ENCODE data around the gene OR10R2.
"Not testable (repeated sequence)": the region's sequence is repeated elsewhere in the genome, so short reads cannot be mapped to it uniquely, and the experiment has no call there.

The OR10R2 gene, protein sequence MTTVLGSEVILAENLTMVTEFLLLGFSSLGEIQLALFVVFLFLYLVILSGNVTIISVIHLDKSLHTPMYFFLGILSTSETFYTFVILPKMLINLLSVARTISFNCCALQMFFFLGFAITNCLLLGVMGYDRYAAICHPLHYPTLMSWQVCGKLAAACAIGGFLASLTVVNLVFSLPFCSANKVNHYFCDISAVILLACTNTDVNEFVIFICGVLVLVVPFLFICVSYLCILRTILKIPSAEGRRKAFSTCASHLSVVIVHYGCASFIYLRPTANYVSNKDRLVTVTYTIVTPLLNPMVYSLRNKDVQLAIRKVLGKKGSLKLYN

DNA sequence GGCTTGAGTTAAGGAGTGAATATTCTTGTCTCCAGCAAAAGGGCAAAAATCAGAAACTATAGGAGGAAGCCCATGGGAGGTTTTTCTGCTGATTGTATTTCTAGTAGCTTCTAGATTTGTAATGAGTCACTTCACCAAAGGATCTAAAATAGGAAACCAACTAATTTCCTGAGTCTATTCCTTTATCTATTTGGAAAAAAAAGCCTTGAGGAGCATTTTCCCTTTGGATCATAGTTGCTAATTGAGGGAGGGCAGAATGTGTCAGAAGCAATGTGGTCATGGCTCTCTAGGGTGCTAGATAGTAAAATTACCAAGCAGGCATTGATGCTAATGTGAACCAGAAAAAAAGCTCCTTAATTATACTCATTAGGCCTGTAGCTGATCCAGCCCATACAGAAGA is at the start of gene OR10R2:
OR10R2 (plus strand) TSS at position 301 of the 400 bp plus-strand sequence. CDS start 106 bp downstream, outside the sequence.
- no peak for DNase-seq (ENCODE audit: low read depth)

DNA sequence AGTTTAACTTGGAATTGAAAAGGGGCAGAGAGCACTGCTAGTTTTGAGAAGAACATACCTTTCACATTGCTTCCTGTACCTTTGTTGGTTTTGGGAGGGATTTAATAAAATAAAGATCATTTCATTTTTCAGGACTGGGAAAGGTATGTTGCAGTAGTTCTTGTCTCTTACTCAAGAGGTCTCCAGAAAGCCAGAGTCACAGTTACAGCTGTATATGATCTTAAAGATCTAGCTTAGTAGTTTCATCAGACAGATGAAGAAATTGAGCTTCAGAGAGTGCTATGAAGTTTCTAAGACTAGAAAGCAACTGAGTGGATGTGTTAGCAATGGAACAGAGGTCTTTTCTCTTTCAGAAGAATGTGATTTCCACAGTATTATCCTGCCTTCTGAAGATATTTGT is 47.0 kb upstream of the OR10R2 start:
- DNase-seq (ENCODE audit: low read depth) = no peak

DNA sequence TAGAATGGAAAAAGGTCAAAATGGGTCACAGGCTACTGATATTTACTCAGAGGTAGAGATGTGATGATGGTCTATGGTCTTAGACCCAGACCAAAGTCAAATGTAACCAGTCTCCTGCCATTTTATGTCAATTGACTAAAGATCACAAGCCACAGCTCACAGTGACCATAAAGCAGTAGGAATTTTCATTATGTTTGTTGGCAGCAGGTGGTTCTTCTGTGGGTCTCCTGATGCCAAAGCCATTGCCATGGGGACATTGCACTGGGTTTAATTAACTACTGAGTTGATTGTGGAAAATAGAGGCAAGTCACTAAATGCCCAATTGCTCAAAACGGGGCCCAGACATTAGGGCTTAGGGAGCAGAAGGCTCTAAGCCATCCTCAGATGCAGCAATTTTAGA is 45.9 kb upstream of the OR10R2 start, which contains the start of gene OR10K2:
OR10K2 (minus strand) TSS at position 101 of the 400 bp plus-strand sequence. CDS start 5,371 bp downstream, outside the sequence.
- DNase-seq (ENCODE audit: low read depth) = no peak

DNA sequence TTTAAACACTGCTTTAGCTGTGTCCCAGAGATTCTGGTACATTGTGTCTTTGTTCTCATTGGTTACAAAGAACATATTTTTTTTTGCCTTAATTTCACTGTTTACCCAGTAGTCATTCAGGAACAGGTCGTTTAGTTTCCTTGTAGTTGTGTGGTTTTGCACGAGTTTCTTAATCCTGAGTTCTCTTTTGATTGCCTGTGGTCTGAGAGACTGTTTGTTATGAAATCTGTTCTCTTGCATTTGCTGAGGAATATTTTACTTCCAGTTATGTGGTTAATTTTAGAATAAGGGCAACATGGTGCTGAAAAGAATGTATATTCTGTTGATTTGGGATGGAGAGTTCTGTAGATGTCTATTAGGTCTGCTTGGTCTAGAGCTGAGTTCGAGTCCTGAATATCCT is 41.9 kb upstream of the OR10R2 start:
- DNase-seq (ENCODE audit: low read depth) = not testable (repeated sequence)

DNA sequence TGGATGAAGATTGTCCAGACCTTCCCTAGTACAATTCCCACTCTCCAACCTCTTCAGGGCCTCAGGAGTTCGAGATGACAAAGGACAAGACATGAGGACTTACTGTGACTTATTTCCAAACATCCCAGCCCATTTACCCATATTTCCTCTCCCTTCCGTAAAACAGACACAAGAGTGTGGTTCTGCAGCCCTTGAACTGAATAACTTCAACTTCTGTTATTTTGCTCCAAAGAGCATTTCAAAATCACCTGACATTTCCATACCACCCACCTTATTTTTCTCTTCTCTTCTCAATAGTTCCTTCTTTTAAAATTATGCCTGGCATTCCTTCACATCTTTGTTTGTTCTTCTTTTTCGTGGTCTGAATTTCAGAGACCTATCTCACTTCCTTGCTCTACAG is 37.3 kb upstream of the OR10R2 start:
- no peak for DNase-seq (ENCODE audit: low read depth)

DNA sequence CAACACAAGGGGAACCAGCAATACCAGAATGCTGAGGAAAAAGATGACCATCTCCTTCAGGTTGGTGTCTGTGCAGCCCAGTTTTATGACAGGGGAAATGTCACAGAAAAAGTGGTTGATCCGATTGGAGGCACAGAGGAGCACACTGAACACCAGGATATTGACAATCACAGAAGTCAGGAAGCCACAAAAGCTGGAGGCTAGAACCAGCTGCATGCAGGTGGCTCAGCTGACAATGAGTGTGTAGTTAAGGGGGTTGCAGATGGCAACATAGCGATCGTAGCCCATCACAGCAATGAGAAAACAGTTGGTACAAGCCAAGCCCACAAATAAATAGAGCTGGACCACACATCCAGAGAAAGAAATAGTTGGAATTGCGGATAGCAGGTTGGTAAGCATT is 26.6 kb upstream of the OR10R2 start:
- no peak for DNase-seq (ENCODE audit: low read depth)

DNA sequence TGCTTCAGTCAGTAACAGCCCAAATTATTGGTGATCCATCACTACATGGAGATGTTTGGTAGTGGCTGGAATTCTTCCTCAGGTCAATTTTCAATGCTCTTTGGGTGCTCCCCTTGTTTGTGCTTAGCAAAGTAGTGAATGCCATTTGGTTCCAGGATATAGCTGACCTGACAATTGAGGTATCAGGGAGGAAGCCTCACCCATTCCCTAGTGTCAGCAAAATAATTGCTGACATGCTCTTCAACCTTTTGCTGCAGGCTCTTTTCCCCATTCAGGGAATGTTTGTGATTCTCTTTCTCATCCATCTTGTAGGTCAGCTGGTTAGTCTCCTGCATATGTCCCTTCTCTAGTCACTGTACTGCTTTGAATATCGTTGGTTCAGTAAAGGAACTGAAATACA is 17.5 kb upstream of the OR10R2 start:
- no peak for DNase-seq (ENCODE audit: low read depth)

DNA sequence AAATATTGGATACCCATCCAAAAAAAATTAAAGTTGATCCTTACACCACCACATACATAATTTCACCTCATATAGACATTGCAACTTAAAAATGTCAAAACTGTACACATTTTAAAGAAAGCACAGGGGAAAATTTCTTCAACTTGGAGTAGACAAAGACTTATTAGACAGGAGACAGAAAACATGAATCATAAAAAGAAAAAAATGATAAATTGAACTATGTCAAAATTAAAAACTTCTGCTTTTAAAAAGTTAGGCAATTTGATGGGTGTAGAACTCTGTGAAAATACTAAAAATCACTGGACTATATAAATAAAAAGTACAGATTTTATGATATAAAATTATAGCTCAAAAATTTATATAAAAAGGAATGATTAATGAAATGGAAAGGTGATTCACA is 14.8 kb upstream of the OR10R2 start:
- DNase-seq (ENCODE audit: low read depth) = no peak

DNA sequence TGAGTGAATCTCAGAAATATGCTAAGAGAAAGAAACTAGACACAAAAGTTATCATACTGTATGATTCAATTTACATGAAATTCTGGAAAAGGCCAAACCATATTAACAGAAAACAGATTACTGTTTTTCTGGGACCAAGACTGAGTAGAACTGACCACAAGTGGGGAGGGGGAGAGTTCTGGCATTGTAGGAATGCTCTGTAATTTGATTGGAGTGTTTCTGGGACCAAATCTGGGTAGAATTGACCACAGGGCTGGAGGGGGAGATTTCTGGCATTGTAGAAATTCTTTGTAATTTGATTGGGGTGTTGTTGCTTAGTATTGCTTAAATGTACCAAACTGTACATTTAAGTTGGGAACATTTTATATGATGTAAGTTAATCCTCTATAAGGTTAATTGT is 13.8 kb upstream of the OR10R2 start:
- no peak for DNase-seq (ENCODE audit: low read depth)

DNA sequence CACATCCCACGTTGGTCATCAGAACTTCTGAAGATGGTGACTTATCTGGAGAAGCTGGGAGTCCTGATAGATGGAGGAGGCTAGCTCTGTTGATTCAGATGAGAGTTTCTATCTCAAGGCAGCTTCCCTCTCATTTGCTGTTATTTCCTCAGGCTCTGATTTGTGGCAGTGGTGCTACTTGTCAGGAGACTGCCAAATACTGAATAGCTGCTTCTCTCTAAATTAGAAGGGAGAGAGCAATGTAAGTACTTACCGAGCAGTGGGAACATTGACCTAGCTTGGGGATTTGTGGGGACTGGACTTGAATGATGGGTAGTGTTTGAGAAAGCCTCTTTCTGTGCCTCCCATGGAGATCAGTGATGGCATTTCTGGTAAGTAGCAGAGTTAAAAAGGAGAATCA is 10.5 kb upstream of the OR10R2 start, which contains the start of gene OR10K1:
OR10K1 (plus strand) TSS at position 301 of the 400 bp plus-strand sequence. CDS start 3,728 bp downstream, outside the sequence.
- no peak for DNase-seq (ENCODE audit: low read depth)

DNA sequence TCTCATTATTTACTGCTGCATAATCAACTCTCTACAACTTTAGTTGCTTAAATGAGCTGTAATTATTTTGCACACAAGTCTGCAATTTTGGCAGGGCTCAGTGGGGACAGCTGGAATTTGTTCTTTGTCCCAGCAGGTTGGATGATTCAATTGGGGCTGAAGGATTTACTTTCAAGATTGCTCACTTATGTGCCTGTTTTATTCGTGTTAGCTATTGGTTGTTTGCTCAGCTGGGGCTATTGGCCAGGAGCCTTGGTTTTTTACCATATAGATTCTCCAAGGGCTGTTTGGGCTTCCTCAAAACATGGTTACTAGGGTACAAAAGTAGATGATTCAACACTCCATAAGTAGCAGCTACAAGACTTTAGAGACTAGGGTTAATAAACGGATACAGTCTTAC is 13.4 kb downstream of the OR10R2 start:
- DNase-seq (ENCODE audit: low read depth) = no peak

DNA sequence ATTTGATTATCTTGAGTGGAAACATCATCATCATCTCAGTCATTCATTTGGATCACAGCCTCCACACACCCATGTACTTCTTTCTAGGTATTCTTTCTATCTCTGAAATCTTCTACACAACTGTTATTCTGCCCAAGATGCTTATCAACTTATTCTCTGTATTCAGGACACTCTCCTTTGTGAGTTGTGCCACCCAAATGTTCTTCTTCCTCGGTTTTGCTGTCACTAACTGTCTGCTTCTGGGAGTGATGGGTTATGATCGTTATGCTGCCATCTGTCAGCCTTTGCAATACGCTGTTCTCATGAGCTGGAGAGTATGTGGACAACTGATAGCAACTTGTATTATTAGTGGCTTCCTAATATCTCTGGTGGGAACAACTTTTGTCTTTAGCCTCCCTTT is 19.3 kb downstream of the OR10R2 start:
- no peak for DNase-seq (ENCODE audit: low read depth)

DNA sequence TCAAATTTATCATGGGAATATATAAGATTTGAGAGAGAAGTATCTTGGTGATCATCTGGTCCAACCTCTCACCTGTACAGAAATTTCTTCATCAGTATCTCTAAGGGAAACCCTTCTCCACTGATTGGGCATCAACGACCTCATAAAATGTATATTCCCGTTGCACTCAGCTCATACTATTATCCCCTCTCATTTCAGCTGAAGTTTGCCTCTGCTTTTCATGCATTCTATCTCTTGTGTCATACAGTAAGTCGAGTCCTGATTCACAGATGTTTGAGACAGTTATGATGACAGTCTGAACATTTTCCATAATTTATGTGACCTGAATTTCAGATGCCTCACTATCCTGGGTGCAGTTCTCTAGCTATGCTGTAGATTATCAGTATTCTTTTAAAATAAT is 21.0 kb downstream of the OR10R2 start:
- no peak for DNase-seq (ENCODE audit: low read depth)

DNA sequence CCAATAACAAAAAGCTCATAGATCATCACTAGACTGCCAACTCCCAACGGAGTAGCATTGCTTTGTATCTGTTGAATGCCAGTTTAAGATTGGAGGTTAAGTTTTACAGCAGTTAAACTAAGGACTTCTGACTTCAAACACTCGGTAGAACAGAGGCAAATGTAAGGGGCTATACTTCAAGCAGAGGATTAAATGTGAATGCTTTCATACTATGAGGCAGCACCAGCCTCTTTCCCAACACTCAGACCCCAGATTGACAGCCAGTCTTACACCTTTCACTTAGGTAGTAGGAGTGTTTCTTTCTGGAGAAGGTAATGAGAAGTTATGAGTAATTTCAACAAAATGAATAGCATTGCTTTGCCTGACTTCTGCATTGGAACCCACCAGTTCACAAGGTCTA is 22.8 kb downstream of the OR10R2 start:
- DNase-seq (ENCODE audit: low read depth) = no peak

DNA sequence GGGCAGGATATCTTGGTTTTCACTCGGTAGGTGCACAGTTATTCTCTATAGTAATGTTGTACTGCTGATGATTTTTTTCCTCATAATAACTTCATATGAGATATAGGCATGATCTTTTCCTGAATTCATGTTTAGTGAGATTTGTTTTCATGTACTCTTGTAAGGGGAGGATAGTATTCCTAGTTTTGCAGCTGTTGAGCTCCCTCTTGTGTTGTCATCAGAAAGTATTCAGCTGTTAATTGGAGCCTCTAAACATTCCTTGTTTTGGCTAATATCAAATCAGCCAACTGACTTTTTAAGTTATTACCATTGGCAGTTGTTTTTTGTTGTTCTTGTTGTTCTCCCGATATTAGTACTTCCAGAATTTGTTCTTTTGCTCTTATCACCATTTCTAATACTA is 24.4 kb downstream of the OR10R2 start:
- no peak for DNase-seq (ENCODE audit: low read depth)

DNA sequence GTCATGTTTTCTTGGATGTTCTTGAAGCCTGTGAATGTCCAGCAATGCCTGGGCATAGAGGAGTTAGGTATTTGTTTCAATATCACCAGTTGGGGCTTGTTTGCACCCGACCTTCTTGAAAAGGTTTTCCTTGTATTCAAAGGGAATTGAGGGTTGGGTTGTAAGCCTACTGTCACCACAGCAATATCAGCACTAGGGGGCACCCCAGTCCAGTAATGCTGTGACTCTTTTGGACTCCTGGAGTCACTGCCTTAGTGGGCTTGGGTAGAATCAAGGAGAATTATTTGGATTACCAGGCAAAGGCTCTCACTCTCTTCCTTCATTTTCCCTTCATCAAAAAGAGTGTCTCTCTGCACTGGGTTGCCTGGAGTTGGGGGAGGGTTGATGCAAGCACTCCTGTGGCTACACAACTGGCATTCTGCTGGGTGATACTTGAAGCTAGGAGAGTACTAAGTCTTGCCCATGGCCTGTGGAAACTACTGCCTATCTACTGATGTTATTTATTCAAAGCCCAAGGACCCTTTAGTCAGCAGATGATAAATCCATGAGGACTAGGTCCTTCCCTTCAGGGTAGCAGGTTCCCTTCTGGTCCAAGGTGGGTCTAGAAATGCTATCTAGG is 34.5 kb downstream of the OR10R2 start:
- DNase-seq (ENCODE audit: low read depth) = peak; percentile 4

DNA sequence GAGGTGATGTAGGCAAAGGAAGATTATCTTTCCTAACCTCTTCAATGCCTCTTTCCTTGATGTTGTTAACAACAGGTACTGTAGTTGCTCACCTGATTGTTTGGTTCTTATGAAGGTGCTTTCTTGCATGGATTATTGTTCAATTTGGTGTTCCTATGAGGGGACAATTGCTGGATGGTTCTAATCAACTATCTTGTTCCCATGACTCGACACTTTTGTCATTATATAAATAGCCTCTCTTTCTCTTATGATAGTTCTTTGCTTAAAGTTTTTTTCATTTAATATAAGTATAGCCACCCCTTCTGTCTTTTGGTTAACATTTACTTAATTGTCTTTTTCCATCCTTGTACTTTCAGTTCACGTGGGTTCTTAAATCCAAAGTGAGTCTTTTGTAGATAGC is 35.5 kb downstream of the OR10R2 start:
- no peak for DNase-seq (ENCODE audit: low read depth)

DNA sequence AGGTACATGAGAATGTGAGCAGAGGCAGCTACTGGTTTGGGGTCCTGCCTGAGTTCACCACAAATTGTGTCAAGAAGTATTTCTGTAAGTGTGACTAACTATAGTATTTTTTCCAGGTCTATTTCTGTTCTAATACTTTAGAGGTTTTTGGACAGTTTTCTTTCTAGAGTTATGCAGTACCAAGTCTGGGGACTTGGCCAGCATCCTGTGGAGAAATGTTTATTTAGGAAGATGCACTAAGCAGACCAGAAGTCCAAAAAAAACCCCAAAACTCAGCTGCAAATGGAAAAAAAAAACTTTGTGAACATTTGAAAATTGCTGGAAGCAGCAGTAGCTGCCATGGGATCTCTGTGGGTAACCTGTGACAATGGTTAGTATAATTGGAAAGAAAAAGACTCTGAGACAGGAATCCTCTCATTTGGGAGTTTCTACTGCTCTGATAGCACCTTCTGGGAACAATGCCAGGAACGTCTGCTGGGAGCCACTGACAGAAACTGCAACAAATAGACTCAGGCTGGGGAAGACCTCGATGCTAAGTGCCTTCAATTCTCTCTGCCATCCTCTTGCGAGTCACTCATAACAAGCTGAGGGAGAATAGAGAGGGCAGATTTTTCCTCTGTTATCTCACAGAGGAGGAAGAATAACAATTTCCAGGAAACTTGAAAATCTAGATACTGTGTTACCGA is 37.6 kb downstream of the OR10R2 start:
- no peak for DNase-seq (ENCODE audit: low read depth)

DNA sequence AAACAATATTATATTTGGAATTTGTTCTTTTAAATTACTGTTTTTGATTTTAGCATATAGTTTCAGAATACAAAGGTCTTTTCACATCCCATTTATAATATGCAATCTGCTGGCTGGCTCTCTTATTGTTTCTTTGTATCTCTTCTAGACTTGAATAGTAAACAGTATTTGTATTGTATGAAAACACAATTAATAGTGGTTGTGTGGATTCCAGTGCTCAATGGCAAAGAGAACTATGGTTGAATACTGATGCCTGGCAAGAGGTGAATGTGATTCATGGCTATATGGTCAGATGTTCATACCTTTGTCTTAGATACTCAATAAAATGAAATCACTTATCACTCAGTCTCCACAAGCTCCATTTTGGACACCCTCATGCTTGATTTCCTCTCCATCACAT is 44.9 kb downstream of the OR10R2 start:
- no peak for DNase-seq (ENCODE audit: low read depth)

DNA sequence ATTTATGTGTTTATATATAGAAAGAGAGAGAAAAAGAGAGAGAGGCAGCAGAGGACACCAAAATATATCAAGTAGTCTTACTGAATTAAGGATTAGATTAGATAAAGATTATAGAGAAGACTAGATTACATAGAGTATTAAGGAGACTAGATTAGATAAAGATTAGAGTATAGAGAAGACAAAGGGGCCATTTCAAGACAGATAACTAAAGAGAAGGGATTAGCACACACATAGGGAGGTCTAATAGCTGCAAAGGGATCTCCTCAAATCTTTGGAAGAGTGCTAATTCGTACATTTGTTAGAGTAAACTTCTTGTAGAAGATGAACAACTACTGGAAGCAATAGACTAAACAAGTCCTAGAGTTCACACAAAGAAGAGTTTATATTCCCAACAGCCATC is 48.0 kb downstream of the OR10R2 start:
- no peak for DNase-seq (ENCODE audit: low read depth)

DNA sequence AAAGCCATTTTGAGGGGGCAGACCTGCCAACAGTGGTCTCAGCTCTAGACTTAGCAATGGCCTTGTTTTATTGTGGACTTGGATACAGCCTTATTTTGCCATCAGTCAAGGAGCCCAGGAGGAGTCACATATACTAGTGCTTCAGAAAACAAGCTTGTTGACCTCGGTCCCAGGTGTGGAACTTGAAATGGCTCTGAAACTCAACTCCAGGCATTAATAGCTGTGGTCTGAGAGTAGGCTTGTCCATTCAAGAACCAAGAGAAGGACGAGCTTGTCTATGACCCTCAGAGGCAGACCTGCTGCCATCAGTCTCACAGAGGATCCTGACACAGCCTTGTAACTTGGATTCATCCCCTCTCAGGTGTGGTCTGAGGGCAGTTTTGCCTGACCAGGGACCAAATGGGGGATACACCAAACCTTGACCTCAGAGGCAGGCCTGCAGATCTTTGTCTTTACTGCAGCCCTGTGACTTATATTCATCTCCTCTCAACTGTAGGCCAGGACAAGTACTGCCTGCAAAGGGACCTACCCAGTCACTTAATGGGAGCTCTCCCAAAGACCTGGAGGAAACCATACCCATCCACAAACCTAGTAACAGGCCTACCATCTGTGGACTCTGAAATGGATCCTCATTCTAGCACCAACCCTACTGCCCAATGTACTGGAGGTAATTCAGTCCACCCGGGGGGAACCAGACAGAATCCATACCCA is 49.1 kb downstream of the OR10R2 start:
- DNase-seq (ENCODE audit: low read depth) = no peak

DNA sequence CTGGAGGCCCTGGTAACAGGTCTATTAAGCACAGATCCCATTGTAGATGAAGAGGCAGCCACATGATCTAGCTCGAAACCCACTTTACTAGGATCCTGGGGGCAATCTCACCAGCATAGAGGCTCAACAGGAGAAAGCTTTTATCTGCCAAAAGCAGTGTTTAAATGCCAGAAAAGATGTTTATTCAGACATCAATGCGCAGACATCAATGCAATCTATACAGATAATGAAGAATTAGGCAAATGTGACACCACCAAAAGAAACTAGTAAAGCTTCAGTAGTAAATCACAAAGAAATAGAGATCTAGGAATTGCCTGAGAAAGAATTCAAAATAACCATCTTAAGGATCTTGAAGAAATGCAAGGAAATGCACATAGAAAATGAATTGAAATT is 49.6 kb downstream of the OR10R2 start:
- no peak for DNase-seq (ENCODE audit: low read depth)

All from activated T-cell treated with anti-CD3 and anti-CD28 coated beads for 1 hour (primary cell).